GM21515 (cell line): Measurements from ENCODE around the gene TAF1B.

ENCODE experiments used
- ATAC-seq: cut with Tn5 transposase; IDR thresholded peaks from one replicate; pipeline ENCODE4 v1.9.1; 2021; ENCODE audit not compliant: unreplicated experiment

TAF1B gene

DNA sequence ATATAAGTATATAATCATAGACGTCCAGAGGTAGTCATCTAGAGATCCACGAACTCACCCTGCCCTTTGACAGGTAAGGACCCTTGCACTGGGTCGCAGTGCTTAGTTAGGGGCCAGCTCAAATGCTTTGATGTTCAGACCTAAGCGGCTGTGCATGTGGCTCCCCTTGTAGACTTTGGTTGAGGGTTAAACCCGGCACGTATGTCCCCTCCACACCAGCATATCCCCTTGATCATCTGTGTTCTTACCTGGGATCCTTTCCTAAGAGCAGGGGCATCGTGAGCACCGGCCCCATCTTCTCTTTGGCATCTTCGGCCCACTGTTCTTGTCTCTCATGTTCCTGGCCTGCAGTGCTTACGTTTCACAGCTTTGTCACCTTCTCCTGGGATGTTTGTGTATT lies 139.6 kb downstream of the TAF1B start:
- no peak for ATAC-seq

DNA sequence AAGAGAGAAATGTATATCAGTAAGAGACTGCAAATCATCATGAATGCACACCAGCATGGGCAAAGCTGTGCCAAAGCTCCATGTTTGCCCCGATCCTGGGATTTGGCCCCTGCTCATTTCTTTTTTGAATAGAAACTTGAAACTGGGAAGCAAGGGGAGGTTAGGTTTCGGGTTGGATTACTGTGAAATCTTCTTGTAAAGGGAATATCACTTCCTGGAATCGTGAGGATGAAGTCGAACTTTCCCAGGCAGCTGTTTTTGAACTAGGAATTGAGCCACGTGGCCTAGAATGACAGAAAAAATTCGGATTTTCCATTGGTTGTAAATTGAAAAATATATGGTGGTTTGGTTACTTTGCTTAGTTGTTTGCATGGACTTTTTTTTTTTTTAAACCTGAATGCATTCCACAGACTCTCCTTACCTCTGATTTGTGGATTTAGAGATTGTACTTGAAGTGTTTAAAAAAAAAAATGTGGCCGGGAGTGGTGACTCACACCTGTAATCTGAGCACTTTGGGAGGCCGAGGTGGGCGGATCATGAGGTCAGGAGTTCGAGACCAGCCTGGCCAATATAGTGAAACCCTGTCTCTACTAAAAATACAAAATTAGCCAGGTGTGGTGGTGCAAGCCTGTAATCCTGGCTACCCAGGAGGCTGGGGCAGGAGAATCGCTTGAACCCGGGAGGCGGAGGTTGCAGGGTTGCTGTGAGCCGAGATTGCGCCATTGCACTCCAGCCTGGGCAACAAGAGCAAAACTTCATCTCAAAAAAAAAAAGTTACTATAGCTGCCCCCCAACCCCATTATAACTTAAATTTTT lies 140.3 kb downstream of the TAF1B start:
- ATAC-seq: no peak
